Hepatocyte (in vitro differentiated cells): ENCODE results near the gene OSGEP. TPM values are rescaled to one million over a fixed set of nuclear protein-coding genes. Genes with fewer than 3 reads are reported as not detected.

Source experiments
- DNase-seq: peaks from one replicate; pipeline ENCODE4 v3.0.0-alpha.2; 2016; ENCODE audit warnings: low spot score
- H2AFZ ChIP-seq: fragments of 200-600 bp; sonication (generic); 2 replicates; pipeline ENCODE4 v1.6.0; 2016; ENCODE audit warnings: antibody characterized with exemption, mild to moderate bottlenecking
- H3K27ac ChIP-seq: fragments of 200-600 bp; sonication (generic); 2 replicates; pipeline ENCODE4 v1.5.1; 2016; ENCODE audit warnings: mild to moderate bottlenecking
- H3K27me3 ChIP-seq: fragments of 200-600 bp; sonication (generic); 2 replicates; pipeline ENCODE4 v1.6.1; 2016
- H3K36me3 ChIP-seq: fragments of 200-600 bp; sonication (generic); replicated peaks from 2 replicates; pipeline ENCODE4 v1.5.1; 2016; ENCODE audit warnings: low read depth; ENCODE audit not compliant: insufficient read depth
- H3K4me1 ChIP-seq: fragments of 200-600 bp; sonication (generic); 2 replicates; pipeline ENCODE4 v1.5.1; 2016; ENCODE audit warnings: mild to moderate bottlenecking, moderate library complexity; ENCODE audit not compliant: insufficient read depth
- H3K4me2 ChIP-seq: fragments of 200-600 bp; sonication (generic); 2 replicates; pipeline ENCODE4 v1.6.0; 2016
- H3K4me3 ChIP-seq: fragments of 200-600 bp; sonication (generic); 2 replicates; pipeline ENCODE4 v1.5.1; 2016; ENCODE audit warnings: mild to moderate bottlenecking
- H3K79me2 ChIP-seq: fragments of 200-600 bp; sonication (generic); 2 replicates; pipeline ENCODE4 v1.6.0; 2017; ENCODE audit warnings: mild to moderate bottlenecking
- H3K9me2 ChIP-seq: fragments of 200-600 bp; sonication (generic); replicated peaks from 2 replicates; pipeline ENCODE4 v1.6.0; 2017; ENCODE audit warnings: mild to moderate bottlenecking; ENCODE audit not compliant: insufficient read depth
- H3K9me3 ChIP-seq: fragments of 200-600 bp; sonication (generic); 2 replicates; pipeline ENCODE4 v1.5.1; 2016; ENCODE audit warnings: low read depth, mild to moderate bottlenecking
- H4K20me1 ChIP-seq: fragments of 200-600 bp; sonication (generic); 2 replicates; pipeline ENCODE4 v1.6.0; 2016; ENCODE audit warnings: mild to moderate bottlenecking; ENCODE audit not compliant: insufficient read depth, poor library complexity, severe bottlenecking
- EZH2 ChIP-seq: fragments of 200-600 bp; sonication (generic); IDR thresholded peaks from 2 replicates; pipeline ENCODE4 v1.6.1; 2016; ENCODE audit warnings: antibody characterized with exemption, mild to moderate bottlenecking, borderline replicate concordance
- EZH2phosphoT487 ChIP-seq: fragments of 200-600 bp; sonication (generic); IDR thresholded peaks from one replicate; pipeline ENCODE4 v1.6.1; 2018; ENCODE audit warnings: antibody characterized with exemption, mild to moderate bottlenecking, low read depth, moderate library complexity; ENCODE audit not compliant: unreplicated experiment, severe bottlenecking
- WGBS: methylation state at CpG from one replicate; pipeline ENCODE4 v1.1.6; 2016; ENCODE audit warnings: low lambda C conversion rate; ENCODE audit errors: missing lambda C conversion rate; 5-methylcytosine and 5-hydroxymethylcytosine counted together
- polyA plus RNA-seq: library from polyadenylated mRNA; unstranded; fragments of >200 nt; fragmentation: Nextera tagmentation; extraction: Ambion mirVana; gene quantifications from 2 replicates; pipeline ENCODE4 v1.2.1, GENCODE V29; 2016
- total RNA-seq: library from RNA; depleted of rRNA; stranded (reverse); fragments of >200 nt; gene quantifications from 2 replicates; pipeline ENCODE4 v1.2.3, GENCODE V29; 2014
- TF ChIP-seq, protein P1 (sequence below): fragments of 200-600 bp; sonication (generic); IDR thresholded peaks from 2 replicates; pipeline ENCODE4 v1.5.1; 2016; ENCODE audit warnings: antibody characterized with exemption, mild to moderate bottlenecking; ENCODE audit not compliant: poor library complexity

The OSGEP gene
- total and polyA plus RNA-seq, 2 experiments from 2014 or later, result 36.2 to 60.1 TPM

- no peak for DNase-seq
Measured at GRCh38 chr14:20403521-20403920, 51.1 kb downstream of the OSGEP start.

DNA sequence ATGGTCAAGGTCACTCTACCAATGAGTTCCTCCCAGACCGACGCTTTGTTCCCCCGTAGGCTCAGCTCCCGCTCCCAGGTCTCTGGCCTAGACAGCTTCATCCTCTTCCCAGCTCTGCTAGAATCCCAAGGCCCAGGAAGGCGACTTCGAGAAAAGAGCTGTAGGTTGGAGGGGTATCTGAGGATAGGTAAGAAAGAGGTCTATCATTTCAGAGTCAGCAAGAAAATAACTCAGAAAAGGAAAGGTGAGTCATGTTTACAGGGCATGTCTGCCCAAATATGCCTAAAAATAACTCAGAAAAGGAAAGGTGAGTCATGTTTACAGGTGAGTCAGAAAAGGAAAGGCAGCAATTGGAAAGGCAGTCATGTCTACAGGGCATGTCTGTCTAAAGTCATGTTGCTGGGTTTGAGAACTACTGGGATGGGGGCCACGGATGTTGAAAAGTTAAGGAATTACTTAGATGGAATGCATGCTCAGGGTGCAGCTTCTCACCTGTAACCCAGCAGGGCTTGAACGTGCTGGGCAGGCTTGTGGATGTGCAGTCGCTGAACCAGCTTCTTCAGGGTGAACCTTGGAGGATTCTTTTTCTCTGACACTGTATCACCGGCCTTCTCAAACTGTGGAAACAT is 53.5 kb downstream of the OSGEP start:
- Histone ChIP-seq H3K27ac (peak overlapping the region; percentile 89), H3K4me1 (no peaks in the 10 kb centered on the region), H3K9me2 (no peaks in the 10 kb centered on the region), H4K20me1 (no peaks in the 10 kb centered on the region), H3K36me3 (no peaks in the 10 kb centered on the region), H2AFZ (no peak overlapping the region), H3K4me2 (no peak overlapping the region), H3K9me3 (no peaks in the 10 kb centered on the region), H3K27me3 (no peaks in the 10 kb centered on the region), H3K79me2 (peaks cover 9% of the 10 kb centered on the region), H3K4me3 (no peak overlapping the region)
- DNase-seq, result peak; percentile 36
- WGBS, result 87% methylated on average over 10 of the region's 10 CpGs
- TF ChIP-seq EZH2, result no peak
- TF ChIP-seq, protein P1, sequence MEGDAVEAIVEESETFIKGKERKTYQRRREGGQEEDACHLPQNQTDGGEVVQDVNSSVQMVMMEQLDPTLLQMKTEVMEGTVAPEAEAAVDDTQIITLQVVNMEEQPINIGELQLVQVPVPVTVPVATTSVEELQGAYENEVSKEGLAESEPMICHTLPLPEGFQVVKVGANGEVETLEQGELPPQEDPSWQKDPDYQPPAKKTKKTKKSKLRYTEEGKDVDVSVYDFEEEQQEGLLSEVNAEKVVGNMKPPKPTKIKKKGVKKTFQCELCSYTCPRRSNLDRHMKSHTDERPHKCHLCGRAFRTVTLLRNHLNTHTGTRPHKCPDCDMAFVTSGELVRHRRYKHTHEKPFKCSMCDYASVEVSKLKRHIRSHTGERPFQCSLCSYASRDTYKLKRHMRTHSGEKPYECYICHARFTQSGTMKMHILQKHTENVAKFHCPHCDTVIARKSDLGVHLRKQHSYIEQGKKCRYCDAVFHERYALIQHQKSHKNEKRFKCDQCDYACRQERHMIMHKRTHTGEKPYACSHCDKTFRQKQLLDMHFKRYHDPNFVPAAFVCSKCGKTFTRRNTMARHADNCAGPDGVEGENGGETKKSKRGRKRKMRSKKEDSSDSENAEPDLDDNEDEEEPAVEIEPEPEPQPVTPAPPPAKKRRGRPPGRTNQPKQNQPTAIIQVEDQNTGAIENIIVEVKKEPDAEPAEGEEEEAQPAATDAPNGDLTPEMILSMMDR, result no peak
- no peak for TF ChIP-seq EZH2phosphoT487

More at GRCh38 chr14:20403521-20403920, 51.1 kb downstream of the OSGEP start:
- 88% methylated on average over 11 of the region's 11 CpGs for WGBS
- Histone ChIP-seq H3K4me2 (no peak overlapping the region), H3K79me2 (peaks cover 13% of the 10 kb centered on the region), H3K9me3 (no peaks in the 10 kb centered on the region), H3K4me3 (no peak overlapping the region), H3K4me1 (no peaks in the 10 kb centered on the region), H3K9me2 (no peaks in the 10 kb centered on the region), H4K20me1 (no peaks in the 10 kb centered on the region), H3K27me3 (no peaks in the 10 kb centered on the region), H2AFZ (no peak overlapping the region), H3K36me3 (no peaks in the 10 kb centered on the region), H3K27ac (no peak overlapping the region)
- no peak for TF ChIP-seq EZH2
- TF ChIP-seq, protein P1, result no peak
- no peak for TF ChIP-seq EZH2phosphoT487

DNA sequence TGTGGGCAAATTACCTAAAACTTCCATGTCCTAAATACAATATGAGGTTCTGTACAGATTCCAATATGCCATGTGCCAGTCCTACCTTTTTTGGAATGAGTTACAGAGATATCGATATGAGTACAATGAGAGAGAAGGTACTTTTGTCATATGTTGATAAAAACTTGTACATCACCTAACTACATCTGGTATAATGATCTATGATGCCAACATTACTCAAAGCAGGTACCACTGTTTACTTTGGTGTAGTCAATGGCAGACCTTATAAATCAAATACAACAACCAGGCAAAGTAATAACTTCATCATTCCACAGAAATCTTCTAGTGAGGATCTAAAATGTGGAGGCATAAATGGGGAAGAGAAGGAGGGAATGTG is 54.0 kb downstream of the OSGEP start:
- no peak for DNase-seq
- Histone ChIP-seq H2AFZ (no peak overlapping the region), H3K9me2 (no peaks in the 10 kb centered on the region), H3K36me3 (no peaks in the 10 kb centered on the region), H3K4me3 (no peak overlapping the region), H3K9me3 (no peaks in the 10 kb centered on the region), H3K79me2 (peaks cover 9% of the 10 kb centered on the region), H3K4me2 (no peak overlapping the region), H4K20me1 (no peaks in the 10 kb centered on the region), H3K4me1 (no peaks in the 10 kb centered on the region), H3K27ac (peak overlapping the region; percentile 89), H3K27me3 (no peaks in the 10 kb centered on the region)
- TF ChIP-seq EZH2phosphoT487 (no peak), EZH2 (no peak)
- TF ChIP-seq, protein P1, result no peak
- WGBS, result 100% methylated on average over 1 of the region's 1 CpG
